HG02981 (cell line): Measurements from ENCODE around the gene HIVEP1.
A peak's percentile ranks its signal among the peaks of the same experiment; 100 is the strongest.
"Not testable (repeated sequence)": the region's sequence is repeated elsewhere in the genome, so short reads cannot be mapped to it uniquely, and the experiment has no call there.

Experiments used
- ATAC-seq: cut with Tn5 transposase; IDR thresholded peaks from one replicate; pipeline ENCODE4 v1.9.1; 2021; ENCODE audit warnings: mild to moderate bottlenecking, moderate library complexity; ENCODE audit not compliant: unreplicated experiment

Gene HIVEP1

GRCh38 chr6:12150812-12151432 lies 138.8 kb downstream of the HIVEP1 start:
- ATAC-seq, result no peak

- no peak for ATAC-seq
These were observed 139.3 kb downstream of the HIVEP1 start for GRCh38 chr6:12151433-12151820.

- ATAC-seq, result no peak
These were observed 140.2 kb downstream of the HIVEP1 start for GRCh38 chr6:12152023-12152970.

- not testable (repeated sequence) for ATAC-seq
These were observed 143.7 kb downstream of the HIVEP1 start for GRCh38 chr6:12155769-12156168.

- no peak for ATAC-seq
These were observed 146.7 kb downstream of the HIVEP1 start for GRCh38 chr6:12158686-12159415.

GRCh38 chr6:12160326-12160725 lies 148.2 kb downstream of the HIVEP1 start:
- ATAC-seq, result no peak

GRCh38 chr6:12162213-12162612 lies 150.1 kb downstream of the HIVEP1 start:
- ATAC-seq, result no peak

- ATAC-seq, result peak; percentile 94
These were observed 151.0 kb downstream of the HIVEP1 start for GRCh38 chr6:12163149-12163548.

GRCh38 chr6:12163744-12164507 lies 151.8 kb downstream of the HIVEP1 start:
- ATAC-seq, result no peak

GRCh38 chr6:12164508-12164770 lies 152.3 kb downstream of the HIVEP1 start:
- ATAC-seq, result no peak

- ATAC-seq, result no peak
These were observed 153.2 kb downstream of the HIVEP1 start for GRCh38 chr6:12165297-12165696.

- no peak for ATAC-seq
These were observed 153.7 kb downstream of the HIVEP1 start for GRCh38 chr6:12165722-12166280.

- ATAC-seq, result no peak
These were observed 157.3 kb downstream of the HIVEP1 start for GRCh38 chr6:12169377-12169776.

- ATAC-seq, result no peak
These were observed 158.4 kb downstream of the HIVEP1 start for GRCh38 chr6:12170351-12171092.

- no peak for ATAC-seq
These were observed 159.6 kb downstream of the HIVEP1 start for GRCh38 chr6:12171717-12172116.

GRCh38 chr6:12172572-12172971 lies 160.5 kb downstream of the HIVEP1 start:
- ATAC-seq, result no peak

- no peak for ATAC-seq
These were observed 161.1 kb downstream of the HIVEP1 start for GRCh38 chr6:12173181-12173580.

- ATAC-seq, result no peak
These were observed 161.5 kb downstream of the HIVEP1 start for GRCh38 chr6:12173661-12174060.

- no peak for ATAC-seq
These were observed 162.8 kb downstream of the HIVEP1 start for GRCh38 chr6:12174878-12175277.

GRCh38 chr6:12175626-12176025 lies 163.5 kb downstream of the HIVEP1 start:
- no peak for ATAC-seq
